Spinal cord (tissue), 10 donors: ENCODE data around the gene SLC5A6. TPM values are rescaled to one million over a fixed set of nuclear protein-coding genes. Genes with fewer than 3 reads are reported as not detected.

Experiments
- DNase-seq, 6 donors: peaks; one replicate each; pipeline versions ENCODE4 v3.0.0 to v3.0.0-alpha.2; 2013 to 2015; ENCODE audit warnings: low spot score in 6 of 6, low read depth in 4 of 6
- H3K27ac ChIP-seq: one replicate; pipeline ENCODE4 v1.5.1; 2013; ENCODE audit warnings: low read depth, low read length, control low read depth
- H3K27me3 ChIP-seq: one replicate; pipeline ENCODE4 v1.6.1; 2013; ENCODE audit warnings: low read length; ENCODE audit not compliant: control insufficient read depth, insufficient read depth
- H3K36me3 ChIP-seq: one replicate; pipeline ENCODE4 v1.6.1; 2013; ENCODE audit warnings: low read length; ENCODE audit not compliant: control insufficient read depth, insufficient read depth
- H3K4me1 ChIP-seq: one replicate; pipeline ENCODE4 v1.6.1; 2013; ENCODE audit warnings: low read length; ENCODE audit not compliant: control insufficient read depth, insufficient read depth
- H3K4me3 ChIP-seq: one replicate; pipeline ENCODE4 v1.5.1; 2013; ENCODE audit warnings: low read depth, low read length, control low read depth
- H3K9me3 ChIP-seq: one replicate; pipeline ENCODE4 v1.6.1; 2013; ENCODE audit warnings: low read length; ENCODE audit not compliant: control insufficient read depth, insufficient read depth
- WGBS: methylation state at CpG from one replicate; pipeline ENCODE4 v1.1.5; 2013; ENCODE audit warnings: missing lambda C conversion rate; ENCODE audit not compliant: insufficient coverage; 5-methylcytosine and 5-hydroxymethylcytosine counted together
- polyA plus RNA-seq, 2 donors: library from polyadenylated mRNA; unstranded; fragments of 120-200 nt; gene quantifications; one replicate each; pipeline ENCODE4 v1.2.1, GENCODE V29; 2013; ENCODE audit not compliant: insufficient read length in 2 of 2
- total RNA-seq, 2 donors: library from RNA; depleted of rRNA in 1 of 2; stranded (reverse); fragments of 120-200 nt in 1 of 2; fragments of >200 nt in 1 of 2; gene quantifications; one replicate each; pipeline versions ENCODE4 v1.2.3 to v1.2.4, GENCODE V29; 2013 to 2014
- donor health status: healthy.

The SLC5A6 gene
- total and polyA plus RNA-seq, 4 donors, result 41.4 to 68.6 (median 59.3) TPM

- no peaks in the 10 kb centered on the region for H3K36me3 ChIP-seq
- DNase-seq, result no peak
- peaks cover 5% of the 10 kb centered on the region for H3K27me3 ChIP-seq
- no peak overlapping the region for H3K4me3 ChIP-seq
- 100% methylated on average over 1 of the region's 6 CpGs for WGBS
- H3K27ac ChIP-seq, result no peak overlapping the region
- H3K4me1 ChIP-seq, result peaks cover 11% of the 10 kb centered on the region
- H3K9me3 ChIP-seq, result no peaks in the 10 kb centered on the region
These were observed 41.3 kb downstream of the SLC5A6 start for GRCh38 chr2:27170581-27171337.

GRCh38 chr2:27164960-27165763 is 46.9 kb downstream of the SLC5A6 start:
- H3K9me3 ChIP-seq, result no peaks in the 10 kb centered on the region
- no peak overlapping the region for H3K4me3 ChIP-seq
- peaks cover 5% of the 10 kb centered on the region for H3K27me3 ChIP-seq
- H3K36me3 ChIP-seq, result no peaks in the 10 kb centered on the region
- H3K4me1 ChIP-seq, result peaks cover 5% of the 10 kb centered on the region
- no peak overlapping the region for H3K27ac ChIP-seq
- 89% methylated on average over 7 of the region's 8 CpGs for WGBS
- no peak for DNase-seq

GRCh38 chr2:27162151-27163121 is 49.6 kb downstream of the SLC5A6 start:
- no peaks in the 10 kb centered on the region for H3K36me3 ChIP-seq
- H3K27ac ChIP-seq, result no peak overlapping the region
- DNase-seq, result no peak
- H3K27me3 ChIP-seq, result no peaks in the 10 kb centered on the region
- H3K4me1 ChIP-seq, result no peaks in the 10 kb centered on the region
- no peak overlapping the region for H3K4me3 ChIP-seq
- WGBS, result 92% methylated on average over 12 of the region's 15 CpGs
- H3K9me3 ChIP-seq, result no peaks in the 10 kb centered on the region

- 81% methylated on average over 6 of the region's 9 CpGs for WGBS
- H3K36me3 ChIP-seq, result no peaks in the 10 kb centered on the region
- no peaks in the 10 kb centered on the region for H3K9me3 ChIP-seq
- H3K27ac ChIP-seq, result no peak overlapping the region
- H3K4me1 ChIP-seq, result no peaks in the 10 kb centered on the region
- no peak overlapping the region for H3K4me3 ChIP-seq
- no peaks in the 10 kb centered on the region for H3K27me3 ChIP-seq
- DNase-seq, result no peak
These were observed 51.9 kb downstream of the SLC5A6 start for GRCh38 chr2:27160191-27160590.

- H3K27ac ChIP-seq, result no peak overlapping the region
- WGBS, result 75% methylated on average over 6 of the region's 6 CpGs
- no peak for DNase-seq
- no peaks in the 10 kb centered on the region for H3K9me3 ChIP-seq
- H3K4me1 ChIP-seq, result no peaks in the 10 kb centered on the region
- no peaks in the 10 kb centered on the region for H3K36me3 ChIP-seq
- H3K27me3 ChIP-seq, result no peaks in the 10 kb centered on the region
- H3K4me3 ChIP-seq, result no peak overlapping the region
These were observed 52.8 kb downstream of the SLC5A6 start for GRCh38 chr2:27159271-27159670.

- Histone ChIP-seq H3K36me3 (no peaks in the 10 kb centered on the region), H3K27ac (no peak overlapping the region), H3K27me3 (no peaks in the 10 kb centered on the region), H3K4me3 (no peak overlapping the region), H3K9me3 (no peaks in the 10 kb centered on the region), H3K4me1 (no peaks in the 10 kb centered on the region)
- no peak for DNase-seq
- 75% methylated on average over 6 of the region's 6 CpGs for WGBS
These were observed 53.6 kb downstream of the SLC5A6 start for GRCh38 chr2:27158468-27158867.

- Histone ChIP-seq H3K4me3 (no peak overlapping the region), H3K36me3 (no peaks in the 10 kb centered on the region), H3K27ac (no peak overlapping the region), H3K4me1 (no peaks in the 10 kb centered on the region), H3K27me3 (no peaks in the 10 kb centered on the region), H3K9me3 (no peaks in the 10 kb centered on the region)
- 86% methylated on average over 5 of the region's 9 CpGs for WGBS
- DNase-seq, result no peak
These were observed 57.0 kb downstream of the SLC5A6 start for GRCh38 chr2:27155069-27155520.

GRCh38 chr2:27154488-27154887 is 57.6 kb downstream of the SLC5A6 start:
- H3K27ac ChIP-seq, result no peak overlapping the region
- WGBS, result 60% methylated on average over 6 of the region's 6 CpGs
- H3K36me3 ChIP-seq, result no peaks in the 10 kb centered on the region
- DNase-seq, result no peak
- no peak overlapping the region for H3K4me3 ChIP-seq
- no peaks in the 10 kb centered on the region for H3K27me3 ChIP-seq
- H3K9me3 ChIP-seq, result no peaks in the 10 kb centered on the region
- no peaks in the 10 kb centered on the region for H3K4me1 ChIP-seq

- Histone ChIP-seq H3K27me3 (no peaks in the 10 kb centered on the region), H3K4me1 (no peaks in the 10 kb centered on the region), H3K36me3 (no peaks in the 10 kb centered on the region), H3K27ac (no peak overlapping the region), H3K4me3 (no peak overlapping the region), H3K9me3 (no peaks in the 10 kb centered on the region)
- 81% methylated on average over 2 of the region's 2 CpGs for WGBS
- DNase-seq, result no peak
These were observed 59.1 kb downstream of the SLC5A6 start for GRCh38 chr2:27152796-27153464.
